Stimulated activated CD4-positive, alpha-beta T cell treated with anti-CD3 and anti-CD28 coated beads, Interleukin-12 subunit alpha, Interleukin-12 subunit beta, amount 100 ng/mL, for 24 hours (primary cell): Measurements from ENCODE around the gene FBXO41.
"Not testable (repeated sequence)": the region's sequence is repeated elsewhere in the genome, so short reads cannot be mapped to it uniquely, and the experiment has no call there.

Source experiments
- DNase-seq, 2 experiments: peaks; one replicate each; pipeline ENCODE4 v3.0.0-alpha.2; 2020; ENCODE audit warnings: low read depth in 2 of 2

The FBXO41 gene

GRCh38 chr2:73262691-73263429 lies 21.4 kb downstream of the FBXO41 start:
- not testable (repeated sequence) for DNase-seq

- no peak for DNase-seq
Observed at GRCh38 chr2:73262108-73262651, 22.1 kb downstream of the FBXO41 start.

GRCh38 chr2:73260338-73260984 lies 23.8 kb downstream of the FBXO41 start:
- DNase-seq = no peak

GRCh38 chr2:73259704-73260337 lies 24.5 kb downstream of the FBXO41 start:
- no peak for DNase-seq

GRCh38 chr2:73259276-73259675 lies 25.0 kb downstream of the FBXO41 start:
- DNase-seq = no peak

GRCh38 chr2:73258913-73259215 lies 25.4 kb downstream of the FBXO41 start:
- no peak for DNase-seq

GRCh38 chr2:73258186-73258912 lies 25.9 kb downstream of the FBXO41 start:
- DNase-seq = no peak

GRCh38 chr2:73257425-73258125 lies 26.7 kb downstream of the FBXO41 start:
- no peak for DNase-seq

- DNase-seq = no peak
Observed at GRCh38 chr2:73257021-73257420, 27.3 kb downstream of the FBXO41 start.

GRCh38 chr2:73256618-73256922 lies 27.7 kb downstream of the FBXO41 start:
- no peak for DNase-seq

- no peak for DNase-seq
Observed at GRCh38 chr2:73255907-73256617, 28.2 kb downstream of the FBXO41 start.

GRCh38 chr2:73255007-73255644 lies 29.2 kb downstream of the FBXO41 start:
- no peak for DNase-seq

- DNase-seq = no peak
Observed at GRCh38 chr2:73254343-73255006, 29.8 kb downstream of the FBXO41 start.

- DNase-seq = no peak
Observed at GRCh38 chr2:73253901-73254300, 30.4 kb downstream of the FBXO41 start.

GRCh38 chr2:73253400-73253799 lies 30.9 kb downstream of the FBXO41 start:
- DNase-seq = no peak

GRCh38 chr2:73252238-73253027 lies 31.8 kb downstream of the FBXO41 start:
- DNase-seq = no peak

- no peak for DNase-seq
Observed at GRCh38 chr2:73250872-73251846, 33.1 kb downstream of the FBXO41 start.

GRCh38 chr2:73249636-73250035 lies 34.6 kb downstream of the FBXO41 start:
- DNase-seq = no peak
